Neural cell (in vitro differentiated cells): Measurements from ENCODE around the gene TRAPPC1. TPM values are rescaled to one million over a fixed set of nuclear protein-coding genes. Genes with fewer than 3 reads are reported as not detected.

Experiments
- H2AFZ ChIP-seq: fragments of 200-600, 300-800 bp; sonication (generic), shearing (Covaris generic); 2 replicates; pipeline ENCODE4 v1.6.0; 2014; ENCODE audit warnings: low read depth, mild to moderate bottlenecking, antibody characterized with exemption, low read length, moderate library complexity
- H3F3A ChIP-seq: fragments of 200-600 bp; shearing (Covaris generic); 2 replicates; pipeline ENCODE4 v1.6.1; 2016; ENCODE audit warnings: mild to moderate bottlenecking, moderate library complexity, mixed read lengths, antibody characterized with exemption, low read length; ENCODE audit not compliant: insufficient read depth, poor library complexity, severe bottlenecking
- H3K27ac ChIP-seq: fragments of 200-600, 300-800 bp; sonication (generic), shearing (Covaris generic); 2 replicates; pipeline ENCODE4 v1.5.1; 2014; ENCODE audit warnings: mild to moderate bottlenecking, low read length, moderate library complexity
- H3K27me3 ChIP-seq: fragments of 300-800, 200-600 bp; sonication (generic), shearing (Covaris generic); 2 replicates; pipeline ENCODE4 v1.6.0; 2014; ENCODE audit warnings: mild to moderate bottlenecking, low read depth, low read length, moderate library complexity; ENCODE audit not compliant: insufficient read depth
- H3K36me3 ChIP-seq: fragments of 300-800, 200-600 bp; sonication (generic), shearing (Covaris generic); 2 replicates; pipeline ENCODE4 v1.5.1; 2014; ENCODE audit warnings: mild to moderate bottlenecking, antibody characterized with exemption, low read length, moderate library complexity; ENCODE audit not compliant: insufficient read depth
- H3K4me2 ChIP-seq: fragments of 300-800, 200-600 bp; sonication (generic), shearing (Covaris generic); 2 replicates; pipeline ENCODE4 v1.6.0; 2014; ENCODE audit warnings: mild to moderate bottlenecking, low read length
- H3K4me3 ChIP-seq: fragments of 300-800, 200-600 bp; sonication (generic), shearing (Covaris generic); 2 replicates; pipeline ENCODE4 v1.5.1; 2014; ENCODE audit warnings: mild to moderate bottlenecking, low read length, moderate library complexity
- H3K79me2 ChIP-seq: fragments of 200-600 bp; shearing (Covaris generic); replicated peaks from 2 replicates; pipeline ENCODE4 v1.6.0; 2014; ENCODE audit warnings: mild to moderate bottlenecking, low read length, moderate library complexity; ENCODE audit not compliant: insufficient read depth
- H3K9ac ChIP-seq: fragments of 300-800, 200-600 bp; sonication (generic), shearing (Covaris generic); 2 replicates; pipeline ENCODE4 v1.6.1; 2016; ENCODE audit warnings: mild to moderate bottlenecking, low read length, mixed read lengths
- H3K9me2 ChIP-seq: fragments of 200-600 bp; shearing (Covaris generic); 2 replicates; pipeline ENCODE4 v1.6.1; 2016; ENCODE audit warnings: mild to moderate bottlenecking, low read length, mixed read lengths; ENCODE audit not compliant: insufficient read depth
- H3K9me3 ChIP-seq: fragments of 200-600, 300-800 bp; sonication (generic), shearing (Covaris generic); 2 replicates; pipeline ENCODE4 v1.6.1; 2016; ENCODE audit warnings: mild to moderate bottlenecking, mixed run types, low read length, moderate library complexity, mixed read lengths
- H4K20me1 ChIP-seq: fragments of 200-600 bp; shearing (Covaris generic); 2 replicates; pipeline ENCODE4 v1.6.1; 2016; ENCODE audit warnings: mild to moderate bottlenecking, mixed run types; ENCODE audit not compliant: insufficient read depth
- CTCF ChIP-seq: fragments of 450-650 bp; IDR thresholded peaks from 2 replicates; pipeline ENCODE4 v1.5.1; 2014; ENCODE audit warnings: antibody characterized with exemption, mild to moderate bottlenecking, moderate library complexity; ENCODE audit not compliant: poor library complexity, severe bottlenecking
- EP300 ChIP-seq: fragments of 450-650 bp; conservative IDR thresholded peaks from 2 replicates; pipeline ENCODE4 v1.6.1; 2014; ENCODE audit warnings: antibody characterized with exemption, mild to moderate bottlenecking, moderate library complexity; ENCODE audit not compliant: poor library complexity, severe bottlenecking
- EZH2 ChIP-seq: fragments of 200-600, 300-800 bp; shearing (Covaris generic), sonication (generic); IDR thresholded peaks from 2 replicates; pipeline ENCODE4 v1.6.1; 2014; ENCODE audit warnings: antibody characterized with exemption, low read length, borderline replicate concordance, mild to moderate bottlenecking; ENCODE audit not compliant: insufficient read depth, poor library complexity, severe bottlenecking
- MXI1 ChIP-seq: fragments of 450-650 bp; conservative IDR thresholded peaks from 2 replicates; pipeline ENCODE4 v1.6.1; 2014; ENCODE audit warnings: antibody characterized with exemption, mild to moderate bottlenecking; ENCODE audit not compliant: poor library complexity, severe bottlenecking
- POLR2AphosphoS5 ChIP-seq: IDR thresholded peaks from 2 replicates; pipeline ENCODE4 v1.6.1; 2012
- RAD21 ChIP-seq: fragments of 450-650 bp; conservative IDR thresholded peaks from 2 replicates; pipeline ENCODE4 v1.6.1; 2014; ENCODE audit warnings: antibody characterized with exemption, mild to moderate bottlenecking, moderate library complexity
- REST ChIP-seq: IDR thresholded peaks from 2 replicates; pipeline ENCODE4 v1.6.1; 2012; ENCODE audit warnings: borderline replicate concordance
- SMC3 ChIP-seq: fragments of 450-650 bp; conservative IDR thresholded peaks from 2 replicates; pipeline ENCODE4 v1.6.1; 2014; ENCODE audit warnings: antibody characterized with exemption, mild to moderate bottlenecking, moderate library complexity; ENCODE audit not compliant: poor library complexity
- TAF1 ChIP-seq: IDR thresholded peaks from 2 replicates; pipeline ENCODE4 v1.6.1; 2012; ENCODE audit warnings: low read depth
- polyA plus RNA-seq: library from polyadenylated mRNA; depleted of rRNA; stranded (reverse); fragments of >200 nt; gene quantifications from 2 replicates; pipeline ENCODE4 v1.2.3, GENCODE V29; 2014

TRAPPC1 gene
- polyA plus RNA-seq, 1 donor from 2014 or later, result 34.0 TPM

- no peaks in the 10 kb centered on the region for H3K27me3 ChIP-seq
- no peak overlapping the region for H2AFZ ChIP-seq
- no peaks in the 10 kb centered on the region for H3K36me3 ChIP-seq
- no peaks in the 10 kb centered on the region for H4K20me1 ChIP-seq
- H3K9me3 ChIP-seq, result no peaks in the 10 kb centered on the region
- no peaks in the 10 kb centered on the region for H3K79me2 ChIP-seq
- H3K4me3 ChIP-seq, result no peak overlapping the region
- H3F3A ChIP-seq, result no peaks in the 10 kb centered on the region
- no peaks in the 10 kb centered on the region for H3K9me2 ChIP-seq
- H3K9ac ChIP-seq, result no peak overlapping the region
- H3K4me2 ChIP-seq, result no peak overlapping the region
- TF ChIP-seq TAF1 (no peak), SMC3 (no peak), CTCF (no peak), MXI1 (no peak), POLR2AphosphoS5 (no peak), RAD21 (no peak), EP300 (no peak), EZH2 (no peak), REST (no peak)
- no peak overlapping the region for H3K27ac ChIP-seq
Observed at GRCh38 chr17:7951143-7951792, 19.5 kb upstream of the TRAPPC1 start.

- Histone ChIP-seq H3K36me3 (no peaks in the 10 kb centered on the region), H3K27me3 (no peaks in the 10 kb centered on the region), H4K20me1 (no peaks in the 10 kb centered on the region), H3K4me2 (no peak overlapping the region), H3K27ac (no peak overlapping the region), H3K4me3 (no peak overlapping the region), H3F3A (no peaks in the 10 kb centered on the region), H3K9me3 (no peaks in the 10 kb centered on the region), H3K79me2 (no peaks in the 10 kb centered on the region), H2AFZ (no peak overlapping the region), H3K9me2 (no peaks in the 10 kb centered on the region), H3K9ac (no peak overlapping the region)
- TF ChIP-seq SMC3 (no peak), EP300 (no peak), REST (no peak), TAF1 (no peak), EZH2 (no peak), RAD21 (no peak), CTCF (no peak), POLR2AphosphoS5 (no peak), MXI1 (no peak)
Observed at GRCh38 chr17:7950578-7950977, 18.8 kb upstream of the TRAPPC1 start.
